GM18951 (cell line): ENCODE results near the gene USP32.
"Not testable (repeated sequence)": the region's sequence is repeated elsewhere in the genome, so short reads cannot be mapped to it uniquely, and the experiment has no call there.

Experiments
- POLR2A ChIP-seq: IDR thresholded peaks from 4 replicates; pipeline ENCODE4 v1.6.1; 2011; ENCODE audit warnings: mild to moderate bottlenecking; ENCODE audit not compliant: insufficient read length, insufficient read depth; ENCODE audit errors: extremely low read depth
- in situ Hi-C: fragments of 300-500 bp; cut with MboI; formaldehyde crosslinking; loops from one replicate; pipeline ENCODE4 v1.12.0; 2022; ENCODE audit warnings: low sequenced_read_pairs, mixed read lengths, inconsistent platforms; ENCODE audit not compliant: unreplicated experiment

The USP32 gene

GRCh38 chr17:60325730-60326524 lies 66.0 kb downstream of the USP32 start:
- TF ChIP-seq POLR2A = no peak
- in situ Hi-C loops = no loop called here

- TF ChIP-seq POLR2A = no peak
- in situ Hi-C loops = no loop called here
Observed at GRCh38 chr17:60323754-60324153, 68.2 kb downstream of the USP32 start.

GRCh38 chr17:60322056-60322387 lies 69.9 kb downstream of the USP32 start:
- in situ Hi-C loops = no loop called here

GRCh38 chr17:60321336-60322055 lies 70.4 kb downstream of the USP32 start:
- in situ Hi-C loops = no loop called here
- no peak for TF ChIP-seq POLR2A

More at GRCh38 chr17:60322056-60322387, 69.9 kb downstream of the USP32 start:
- no peak for TF ChIP-seq POLR2A

DNA sequence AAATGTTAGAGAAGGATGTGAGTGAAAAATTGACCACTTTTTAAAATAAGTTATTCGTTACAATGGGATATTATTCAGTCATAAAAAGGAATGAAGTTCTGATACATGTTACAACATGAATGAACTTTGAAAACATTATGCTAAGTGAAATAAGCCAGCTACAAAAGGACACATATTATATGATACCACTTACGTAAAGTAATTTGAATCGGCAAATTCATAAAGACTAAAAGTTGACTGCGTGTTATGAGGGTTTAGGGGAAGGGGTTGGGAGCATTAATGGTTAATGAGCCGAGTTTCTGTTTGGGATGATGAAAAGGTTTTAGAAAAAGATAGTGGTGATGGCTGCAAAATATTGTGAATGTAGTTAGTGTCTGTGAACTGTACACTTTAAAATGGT lies 73.1 kb downstream of the USP32 start:
- no peak for TF ChIP-seq POLR2A
- in situ Hi-C loops = no loop called here

GRCh38 chr17:60318326-60318725 lies 73.6 kb downstream of the USP32 start:
- in situ Hi-C loops = no loop called here
- no peak for TF ChIP-seq POLR2A

DNA sequence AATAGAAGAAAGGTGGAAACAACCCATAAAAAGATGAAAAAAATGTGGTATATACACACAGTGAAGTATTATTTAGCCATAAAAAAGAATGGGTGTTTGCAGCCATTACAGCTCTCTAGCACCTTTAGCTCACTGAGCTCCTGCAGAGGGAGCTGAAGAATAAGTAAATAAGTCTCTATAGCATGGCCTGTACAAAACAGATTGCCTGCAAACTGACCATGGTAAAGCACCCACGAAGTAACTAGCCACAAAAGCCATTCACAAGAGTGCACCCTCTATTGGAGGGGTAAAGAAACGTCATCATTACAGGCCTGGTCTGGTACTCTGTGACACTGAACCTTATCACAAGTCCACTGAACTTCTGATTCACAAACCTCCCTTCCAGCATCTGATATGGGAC lies 76.3 kb downstream of the USP32 start:
- in situ Hi-C loops = no loop called here
- TF ChIP-seq POLR2A = no peak

DNA sequence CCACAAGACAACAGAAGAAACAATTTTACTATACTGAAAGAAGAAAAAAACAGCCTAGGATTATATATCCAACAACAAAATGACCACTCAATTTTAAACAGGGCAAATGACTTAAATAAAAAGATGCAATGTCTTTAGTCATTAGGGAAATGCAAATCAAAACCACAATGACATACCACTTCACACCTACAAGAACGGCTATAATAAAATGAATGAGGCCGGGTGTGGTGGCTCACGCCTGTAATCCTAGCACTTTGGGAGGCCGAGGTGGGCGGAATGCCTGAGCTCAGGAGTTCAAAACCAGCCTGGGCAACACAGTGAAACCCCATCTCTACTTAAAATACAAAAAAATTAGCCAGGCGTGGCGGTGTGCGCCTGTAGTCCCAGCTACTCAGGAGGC lies 77.0 kb downstream of the USP32 start:
- in situ Hi-C loops = not testable (repeated sequence)

GRCh38 chr17:60314423-60314822 lies 77.5 kb downstream of the USP32 start:
- in situ Hi-C loops = no loop called here
- TF ChIP-seq POLR2A = no peak

- in situ Hi-C loops = no loop called here
Observed at GRCh38 chr17:60311936-60312335, 80.0 kb downstream of the USP32 start.

GRCh38 chr17:60311186-60311585 lies 80.7 kb downstream of the USP32 start:
- no peak for TF ChIP-seq POLR2A
- in situ Hi-C loops = no loop called here

More at GRCh38 chr17:60311936-60312335, 80.0 kb downstream of the USP32 start:
- TF ChIP-seq POLR2A = no peak

DNA sequence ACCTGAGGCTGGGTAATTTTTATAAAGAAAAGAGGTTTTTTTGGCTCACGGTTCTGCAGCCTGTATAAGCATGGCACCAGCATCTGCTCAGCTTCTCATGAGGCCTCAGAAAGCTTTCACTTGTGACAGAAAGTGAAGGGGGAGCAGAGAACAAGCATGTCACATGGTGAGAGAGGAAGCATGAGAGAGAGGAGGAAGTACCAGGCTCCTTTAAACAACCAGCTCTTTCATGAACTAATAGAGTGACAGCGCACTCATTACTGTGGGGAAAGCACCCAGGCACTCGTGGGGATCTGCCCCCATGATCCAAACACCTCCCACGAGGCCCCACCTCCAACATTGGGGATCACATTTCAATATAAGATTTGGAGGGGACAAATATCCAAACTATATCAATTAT lies 86.8 kb downstream of the USP32 start:
- no peak for TF ChIP-seq POLR2A
- in situ Hi-C loops = no loop called here

GRCh38 chr17:60304502-60304901 lies 87.4 kb downstream of the USP32 start:
- TF ChIP-seq POLR2A = no peak
- in situ Hi-C loops = no loop called here
